ENCODE results near the gene AFF3.

DNA sequence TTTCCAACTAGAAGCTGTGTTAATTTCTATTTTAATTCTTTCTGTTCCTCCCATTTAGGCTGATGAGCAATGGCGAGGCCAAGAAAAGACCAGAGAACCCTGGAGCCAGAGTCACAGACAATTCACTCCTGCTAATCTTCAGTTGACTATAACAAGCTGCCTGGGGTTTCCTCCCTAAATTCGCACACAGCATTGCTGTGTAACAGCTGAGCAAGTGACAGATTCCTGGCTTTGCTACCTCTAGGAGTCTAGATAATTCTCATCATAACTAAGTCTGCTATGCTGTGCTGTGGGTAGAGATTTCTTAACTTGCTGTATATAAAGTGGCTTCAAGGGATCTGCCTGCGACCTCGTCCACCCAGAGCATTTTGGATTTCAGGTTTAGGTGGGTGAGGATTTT is 521.3 kb downstream of the AFF3 start:
- TF ChIP-seq, protein P1, sequence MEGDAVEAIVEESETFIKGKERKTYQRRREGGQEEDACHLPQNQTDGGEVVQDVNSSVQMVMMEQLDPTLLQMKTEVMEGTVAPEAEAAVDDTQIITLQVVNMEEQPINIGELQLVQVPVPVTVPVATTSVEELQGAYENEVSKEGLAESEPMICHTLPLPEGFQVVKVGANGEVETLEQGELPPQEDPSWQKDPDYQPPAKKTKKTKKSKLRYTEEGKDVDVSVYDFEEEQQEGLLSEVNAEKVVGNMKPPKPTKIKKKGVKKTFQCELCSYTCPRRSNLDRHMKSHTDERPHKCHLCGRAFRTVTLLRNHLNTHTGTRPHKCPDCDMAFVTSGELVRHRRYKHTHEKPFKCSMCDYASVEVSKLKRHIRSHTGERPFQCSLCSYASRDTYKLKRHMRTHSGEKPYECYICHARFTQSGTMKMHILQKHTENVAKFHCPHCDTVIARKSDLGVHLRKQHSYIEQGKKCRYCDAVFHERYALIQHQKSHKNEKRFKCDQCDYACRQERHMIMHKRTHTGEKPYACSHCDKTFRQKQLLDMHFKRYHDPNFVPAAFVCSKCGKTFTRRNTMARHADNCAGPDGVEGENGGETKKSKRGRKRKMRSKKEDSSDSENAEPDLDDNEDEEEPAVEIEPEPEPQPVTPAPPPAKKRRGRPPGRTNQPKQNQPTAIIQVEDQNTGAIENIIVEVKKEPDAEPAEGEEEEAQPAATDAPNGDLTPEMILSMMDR (IDR thresholded peaks at IDR 0.05), result no peak
- no peak for TF ChIP-seq POLR2AphosphoS5 (IDR thresholded peaks at IDR 0.05)
- no peak for TF ChIP-seq POLR2A (IDR thresholded peaks at IDR 0.05)
